Breast epithelium (tissue), 3 donors: ENCODE data around the gene NOS1AP.

Experiments used
- CTCF ChIP-seq, 3 donors: fragments of 450-650 bp; IDR thresholded peaks; one replicate each; pipeline ENCODE4 v1.5.1; 2016 to 2017; ENCODE audit warnings: antibody characterized with exemption in 3 of 3, mild to moderate bottlenecking in 3 of 3, moderate library complexity in 3 of 3
- POLR2A ChIP-seq: fragments of 450-650 bp; IDR thresholded peaks from one replicate; pipeline ENCODE4 v1.6.1; 2016; ENCODE audit warnings: antibody characterized with exemption, mild to moderate bottlenecking, moderate library complexity
- POLR2AphosphoS5 ChIP-seq, 3 donors: sonication (generic); formaldehyde crosslinking; IDR thresholded peaks; one replicate each; pipeline ENCODE4 v1.6.1; 2017; ENCODE audit warnings: antibody characterized with exemption in 3 of 3

- TF ChIP-seq CTCF (IDR thresholded peaks at IDR 0.05) (no peak), POLR2A (no peak), POLR2AphosphoS5 (IDR thresholded peaks at IDR 0.05) (no peak)
These were observed 9.2 kb upstream of the NOS1AP start for GRCh38 chr1:162060314-162060713.
